Keratinocyte (primary cell): Measurements from ENCODE around the gene GRIA4.

ENCODE experiments used
- EZH2 ChIP-seq: IDR thresholded peaks from one replicate; pipeline ENCODE4 v1.6.1; 2012; ENCODE audit warnings: inconsistent platforms, mild to moderate bottlenecking, low read length, moderate library complexity
- TF ChIP-seq, protein P1 (sequence below), 3 experiments: IDR thresholded peaks in 1 of 3; conservative IDR thresholded peaks in 1 of 3; optimal IDR thresholded peaks in 1 of 3; 2 replicates in 2 of 3; 3 replicates in 1 of 3; pipeline versions ENCODE3 to v1.5.1; 2011; ENCODE audit warnings: low read length in 3 of 3, mild to moderate bottlenecking in 3 of 3, moderate library complexity in 2 of 3, control low read depth in 1 of 3, inconsistent platforms in 1 of 3; ENCODE audit not compliant: insufficient read depth in 2 of 3; ENCODE audit errors: extremely low read depth in 1 of 3

GRCh38 chr11:105774899-105775298, 165.0 kb downstream of the GRIA4 start:
- TF ChIP-seq, protein P1, sequence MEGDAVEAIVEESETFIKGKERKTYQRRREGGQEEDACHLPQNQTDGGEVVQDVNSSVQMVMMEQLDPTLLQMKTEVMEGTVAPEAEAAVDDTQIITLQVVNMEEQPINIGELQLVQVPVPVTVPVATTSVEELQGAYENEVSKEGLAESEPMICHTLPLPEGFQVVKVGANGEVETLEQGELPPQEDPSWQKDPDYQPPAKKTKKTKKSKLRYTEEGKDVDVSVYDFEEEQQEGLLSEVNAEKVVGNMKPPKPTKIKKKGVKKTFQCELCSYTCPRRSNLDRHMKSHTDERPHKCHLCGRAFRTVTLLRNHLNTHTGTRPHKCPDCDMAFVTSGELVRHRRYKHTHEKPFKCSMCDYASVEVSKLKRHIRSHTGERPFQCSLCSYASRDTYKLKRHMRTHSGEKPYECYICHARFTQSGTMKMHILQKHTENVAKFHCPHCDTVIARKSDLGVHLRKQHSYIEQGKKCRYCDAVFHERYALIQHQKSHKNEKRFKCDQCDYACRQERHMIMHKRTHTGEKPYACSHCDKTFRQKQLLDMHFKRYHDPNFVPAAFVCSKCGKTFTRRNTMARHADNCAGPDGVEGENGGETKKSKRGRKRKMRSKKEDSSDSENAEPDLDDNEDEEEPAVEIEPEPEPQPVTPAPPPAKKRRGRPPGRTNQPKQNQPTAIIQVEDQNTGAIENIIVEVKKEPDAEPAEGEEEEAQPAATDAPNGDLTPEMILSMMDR (optimal IDR thresholded peaks at IDR 0.05 in 1 of 3, IDR thresholded peaks at IDR 0.05 in 1 of 3, conservative IDR thresholded peaks at IDR 0.05 in 1 of 3; ENCODE audit: extremely low read depth in 1 of 3, insufficient read depth in 2 of 3, low read length in 3 of 3) = no peak
- no peak for TF ChIP-seq EZH2
